ENCODE data around the gene TRAPPC2L. TPM values are rescaled to one million over a fixed set of nuclear protein-coding genes. Genes with fewer than 3 reads are reported as not detected.

The TRAPPC2L gene
- total RNA-seq, 2 experiments from 2014 or later = 27.6 to 44.9 TPM

- no peaks in the 10 kb centered on the region for H3K4me1 ChIP-seq (ENCODE audit: insufficient read depth, low read length, poor library complexity, severe bottlenecking)
- POLR2A ChIA-PET = no interaction called here
- no peak overlapping the region for H3K27ac ChIP-seq (ENCODE audit: low read depth, low read length, poor library complexity, severe bottlenecking)
- no peaks in the 10 kb centered on the region for H3K9me2 ChIP-seq (ENCODE audit: insufficient read depth, low read length)
- intact Hi-C loops (cut with micrococcal nuclease; ENCODE audit: unreplicated experiment) = loop anchor here (10.0 kb wide), 1 partner anchor 276 kb away; the partner anchor contains the start of gene ACSF3
- BruUV-seq (replicated peaks) = no TSS peak
- no peak overlapping the region for H2AFZ ChIP-seq (ENCODE audit: low read length)
- H3K9me3 ChIP-seq (ENCODE audit: low read length) = no peaks in the 10 kb centered on the region
- no peak overlapping the region for H3K4me2 ChIP-seq (ENCODE audit: low read length)
- DNase-seq (ENCODE audit: low spot score) = no peak
- no peak for TF ChIP-seq CTCF (conservative IDR thresholded peaks at IDR 0.05; ENCODE audit: low read length)
- no peak for TF ChIP-seq EZH2phosphoT487 (IDR thresholded peaks at IDR 0.05; ENCODE audit: borderline replicate concordance, low read depth, low read length)
- CTCF ChIA-PET (ENCODE audit: unreplicated experiment) = no interaction called here
- H3K79me2 ChIP-seq (ENCODE audit: insufficient read depth, low read depth, low read length) = no peaks in the 10 kb centered on the region
- H3K4me3 ChIP-seq (ENCODE audit: low read depth, low read length, poor library complexity, severe bottlenecking) = no peak overlapping the region
- H3K36me3 ChIP-seq (ENCODE audit: insufficient read depth, low read length) = no peaks in the 10 kb centered on the region
- no peaks in the 10 kb centered on the region for H4K20me1 ChIP-seq (ENCODE audit: insufficient read depth, low read length)
Measured at GRCh38 chr16:88819126-88819525, 37.8 kb upstream of the TRAPPC2L start.

- TF ChIP-seq CTCF (conservative IDR thresholded peaks at IDR 0.05; ENCODE audit: low read length) (no peak), EZH2phosphoT487 (IDR thresholded peaks at IDR 0.05; ENCODE audit: borderline replicate concordance, low read depth, low read length) (no peak)
- no peak overlapping the region for H3K27ac ChIP-seq (ENCODE audit: low read depth, low read length, poor library complexity, severe bottlenecking)
- H2AFZ ChIP-seq (ENCODE audit: low read length) = no peak overlapping the region
- intact Hi-C loops (cut with micrococcal nuclease; ENCODE audit: unreplicated experiment) = no loop called here
- H3K79me2 ChIP-seq (ENCODE audit: insufficient read depth, low read depth, low read length) = no peaks in the 10 kb centered on the region
- no peaks in the 10 kb centered on the region for H3K9me2 ChIP-seq (ENCODE audit: insufficient read depth, low read length)
- BruUV-seq (replicated peaks) = no TSS peak
- no peaks in the 10 kb centered on the region for H3K9me3 ChIP-seq (ENCODE audit: low read length)
- DNase-seq (ENCODE audit: low spot score) = no peak
- no peaks in the 10 kb centered on the region for H3K36me3 ChIP-seq (ENCODE audit: insufficient read depth, low read length)
- ChIA-PET POLR2A (no interaction called here), CTCF (ENCODE audit: unreplicated experiment) (no interaction called here)
- no peak overlapping the region for H3K4me3 ChIP-seq (ENCODE audit: low read depth, low read length, poor library complexity, severe bottlenecking)
- no peaks in the 10 kb centered on the region for H3K4me1 ChIP-seq (ENCODE audit: insufficient read depth, low read length, poor library complexity, severe bottlenecking)
- no peak overlapping the region for H3K4me2 ChIP-seq (ENCODE audit: low read length)
- no peaks in the 10 kb centered on the region for H4K20me1 ChIP-seq (ENCODE audit: insufficient read depth, low read length)
Measured at GRCh38 chr16:88820385-88821025, 36.4 kb upstream of the TRAPPC2L start.

- Histone ChIP-seq H3K4me2 (ENCODE audit: low read length) (no peak overlapping the region), H3K36me3 (ENCODE audit: insufficient read depth, low read length) (no peaks in the 10 kb centered on the region), H2AFZ (ENCODE audit: low read length) (no peak overlapping the region), H3K9me3 (ENCODE audit: low read length) (no peaks in the 10 kb centered on the region), H4K20me1 (ENCODE audit: insufficient read depth, low read length) (no peaks in the 10 kb centered on the region), H3K79me2 (ENCODE audit: insufficient read depth, low read depth, low read length) (no peaks in the 10 kb centered on the region), H3K4me1 (ENCODE audit: insufficient read depth, low read length, poor library complexity, severe bottlenecking) (no peaks in the 10 kb centered on the region), H3K27ac (ENCODE audit: low read depth, low read length, poor library complexity, severe bottlenecking) (no peak overlapping the region), H3K4me3 (ENCODE audit: low read depth, low read length, poor library complexity, severe bottlenecking) (no peak overlapping the region), H3K9me2 (ENCODE audit: insufficient read depth, low read length) (no peaks in the 10 kb centered on the region)
- peak; percentile 56 for TF ChIP-seq CTCF (conservative IDR thresholded peaks at IDR 0.05; ENCODE audit: low read length)
- TF ChIP-seq EZH2phosphoT487 (IDR thresholded peaks at IDR 0.05; ENCODE audit: borderline replicate concordance, low read depth, low read length) = no peak
- POLR2A ChIA-PET = no interaction called here
- intact Hi-C loops (cut with micrococcal nuclease; ENCODE audit: unreplicated experiment) = no loop called here
- DNase-seq (ENCODE audit: low spot score) = no peak
- no TSS peak for BruUV-seq (replicated peaks)
- CTCF ChIA-PET (ENCODE audit: unreplicated experiment) = no interaction called here
Measured at GRCh38 chr16:88821168-88821850, 35.6 kb upstream of the TRAPPC2L start.
